OCI-LY1 (cell line): ENCODE results near the gene ZNF521.

ENCODE experiments used
- H2AFZ ChIP-seq: fragments of 200-600 bp; sonication (generic), shearing (Covaris generic); 2 replicates; pipeline ENCODE4 v1.6.0; 2014; ENCODE audit warnings: antibody characterized with exemption, mild to moderate bottlenecking, low read length
- H3F3A ChIP-seq: fragments of 200-600 bp; sonication (generic), shearing (Covaris generic); 2 replicates; pipeline ENCODE4 v1.6.0; 2014; ENCODE audit warnings: mild to moderate bottlenecking, antibody characterized with exemption, low read length, moderate library complexity; ENCODE audit not compliant: insufficient read depth
- H3K27ac ChIP-seq: fragments of 200-600 bp; sonication (generic); 2 replicates; pipeline ENCODE4 v1.5.1; 2014; ENCODE audit warnings: low read length, mixed run types, mild to moderate bottlenecking, low read depth; ENCODE audit not compliant: poor library complexity, severe bottlenecking
- H3K27me3 ChIP-seq: fragments of 200-600 bp; sonication (generic); 2 replicates; pipeline ENCODE4 v1.6.0; 2014; ENCODE audit warnings: antibody characterized with exemption, mild to moderate bottlenecking, low read length, moderate library complexity; ENCODE audit not compliant: insufficient read depth
- H3K36me3 ChIP-seq: fragments of 200-600 bp; sonication (generic); 2 replicates; pipeline ENCODE4 v1.6.1; 2014; ENCODE audit warnings: mild to moderate bottlenecking, antibody characterized with exemption, low read length, moderate library complexity, mixed read lengths; ENCODE audit not compliant: insufficient read depth
- H3K4me1 ChIP-seq: fragments of 200-600 bp; sonication (generic); 2 replicates; pipeline ENCODE4 v1.5.1; 2014; ENCODE audit warnings: mild to moderate bottlenecking, low read length, moderate library complexity; ENCODE audit not compliant: insufficient read depth, severe bottlenecking
- H3K4me2 ChIP-seq: fragments of 200-600 bp; sonication (generic), shearing (Covaris generic); 2 replicates; pipeline ENCODE4 v1.6.1; 2014; ENCODE audit warnings: low read length
- H3K4me3 ChIP-seq: fragments of 200-600 bp; sonication (generic); 2 replicates; pipeline ENCODE4 v1.5.1; 2014; ENCODE audit warnings: low read length, low read depth, mild to moderate bottlenecking, mixed read lengths; ENCODE audit not compliant: poor library complexity, severe bottlenecking
- H3K79me2 ChIP-seq: fragments of 200-600 bp; shearing (Covaris generic); 2 replicates; pipeline ENCODE4 v1.6.1; 2016; ENCODE audit warnings: mixed run types, low read length, mixed read lengths; ENCODE audit not compliant: insufficient read depth
- H3K9ac ChIP-seq: fragments of 200-600 bp; sonication (generic), shearing (Covaris generic); 2 replicates; pipeline ENCODE4 v1.6.1; 2014; ENCODE audit warnings: mild to moderate bottlenecking, low read length, mixed read lengths
- H3K9me2 ChIP-seq: fragments of 200-600 bp; sonication (generic), shearing (Covaris generic); 2 replicates; pipeline ENCODE4 v1.6.1; 2014; ENCODE audit warnings: low read depth, mild to moderate bottlenecking, low read length, mixed read lengths
- H3K9me3 ChIP-seq: fragments of 200-600 bp; shearing (Covaris generic); 2 replicates; pipeline ENCODE4 v1.6.1; 2014; ENCODE audit warnings: low read length, mixed read lengths
- H4K20me1 ChIP-seq: fragments of 200-600 bp; sonication (generic), shearing (Covaris generic); 2 replicates; pipeline ENCODE4 v1.6.0; 2016; ENCODE audit warnings: mild to moderate bottlenecking, low read length; ENCODE audit not compliant: insufficient read depth
- EZH2 ChIP-seq: fragments of 200-600 bp; sonication (generic), shearing (Covaris generic); IDR thresholded peaks from 2 replicates; pipeline ENCODE4 v1.8.0; 2017; ENCODE audit warnings: borderline replicate concordance, mixed run types, mild to moderate bottlenecking, antibody characterized with exemption, low read length, moderate library complexity, mixed read lengths
- TF ChIP-seq, protein P1 (sequence below): fragments of 200-600 bp; sonication (generic), shearing (Covaris generic); IDR thresholded peaks from 2 replicates; pipeline ENCODE4 v1.5.1; 2017; ENCODE audit warnings: mild to moderate bottlenecking, antibody characterized with exemption, low read length, moderate library complexity, mixed read lengths

The ZNF521 gene

GRCh38 chr18:25250474-25250851 lies 101.5 kb downstream of the ZNF521 start:
- H3K4me1 ChIP-seq: no peaks in the 10 kb centered on the region
- no peak overlapping the region for H3K4me2 ChIP-seq
- H3K9me3 ChIP-seq: no peaks in the 10 kb centered on the region
- H3F3A ChIP-seq: no peaks in the 10 kb centered on the region
- no peak overlapping the region for H3K9ac ChIP-seq
- H3K27ac ChIP-seq: no peak overlapping the region
- no peaks in the 10 kb centered on the region for H4K20me1 ChIP-seq
- no peak overlapping the region for H2AFZ ChIP-seq
- H3K27me3 ChIP-seq: no peaks in the 10 kb centered on the region
- no peaks in the 10 kb centered on the region for H3K79me2 ChIP-seq
- H3K9me2 ChIP-seq: no peaks in the 10 kb centered on the region
- TF ChIP-seq, protein P1, sequence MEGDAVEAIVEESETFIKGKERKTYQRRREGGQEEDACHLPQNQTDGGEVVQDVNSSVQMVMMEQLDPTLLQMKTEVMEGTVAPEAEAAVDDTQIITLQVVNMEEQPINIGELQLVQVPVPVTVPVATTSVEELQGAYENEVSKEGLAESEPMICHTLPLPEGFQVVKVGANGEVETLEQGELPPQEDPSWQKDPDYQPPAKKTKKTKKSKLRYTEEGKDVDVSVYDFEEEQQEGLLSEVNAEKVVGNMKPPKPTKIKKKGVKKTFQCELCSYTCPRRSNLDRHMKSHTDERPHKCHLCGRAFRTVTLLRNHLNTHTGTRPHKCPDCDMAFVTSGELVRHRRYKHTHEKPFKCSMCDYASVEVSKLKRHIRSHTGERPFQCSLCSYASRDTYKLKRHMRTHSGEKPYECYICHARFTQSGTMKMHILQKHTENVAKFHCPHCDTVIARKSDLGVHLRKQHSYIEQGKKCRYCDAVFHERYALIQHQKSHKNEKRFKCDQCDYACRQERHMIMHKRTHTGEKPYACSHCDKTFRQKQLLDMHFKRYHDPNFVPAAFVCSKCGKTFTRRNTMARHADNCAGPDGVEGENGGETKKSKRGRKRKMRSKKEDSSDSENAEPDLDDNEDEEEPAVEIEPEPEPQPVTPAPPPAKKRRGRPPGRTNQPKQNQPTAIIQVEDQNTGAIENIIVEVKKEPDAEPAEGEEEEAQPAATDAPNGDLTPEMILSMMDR: no peak
- TF ChIP-seq EZH2: no peak
- H3K36me3 ChIP-seq: no peaks in the 10 kb centered on the region
- H3K4me3 ChIP-seq: no peak overlapping the region

- no peak overlapping the region for H2AFZ ChIP-seq
- H3K27ac ChIP-seq: no peak overlapping the region
- no peak overlapping the region for H3K9ac ChIP-seq
- H3K9me3 ChIP-seq: no peaks in the 10 kb centered on the region
- H3F3A ChIP-seq: no peaks in the 10 kb centered on the region
- TF ChIP-seq, protein P1: no peak
- no peak for TF ChIP-seq EZH2
- H3K4me3 ChIP-seq: no peak overlapping the region
- H4K20me1 ChIP-seq: no peaks in the 10 kb centered on the region
- no peaks in the 10 kb centered on the region for H3K9me2 ChIP-seq
- H3K36me3 ChIP-seq: no peaks in the 10 kb centered on the region
- no peak overlapping the region for H3K4me2 ChIP-seq
- H3K4me1 ChIP-seq: no peaks in the 10 kb centered on the region
- no peaks in the 10 kb centered on the region for H3K27me3 ChIP-seq
- H3K79me2 ChIP-seq: no peaks in the 10 kb centered on the region
These were observed 103.2 kb downstream of the ZNF521 start for GRCh38 chr18:25248755-25249154.

- Histone ChIP-seq H3K79me2 (no peaks in the 10 kb centered on the region), H4K20me1 (no peaks in the 10 kb centered on the region), H3K27ac (no peak overlapping the region), H3K4me1 (no peaks in the 10 kb centered on the region), H3K9me3 (no peaks in the 10 kb centered on the region), H2AFZ (no peak overlapping the region), H3K36me3 (no peaks in the 10 kb centered on the region), H3K9ac (no peak overlapping the region), H3K27me3 (no peaks in the 10 kb centered on the region), H3K4me3 (no peak overlapping the region), H3K4me2 (no peak overlapping the region), H3F3A (no peaks in the 10 kb centered on the region), H3K9me2 (no peaks in the 10 kb centered on the region)
- TF ChIP-seq, protein P1: no peak
- no peak for TF ChIP-seq EZH2
These were observed 104.2 kb downstream of the ZNF521 start for GRCh38 chr18:25247725-25248124.
